ENCODE results near the gene ADGRL1. TPM values are rescaled to one million over a fixed set of nuclear protein-coding genes. Genes with fewer than 3 reads are reported as not detected.
A peak's percentile ranks its signal among the peaks of the same experiment; 100 is the strongest.
"Not testable (repeated sequence)": the region's sequence is repeated elsewhere in the genome, so short reads cannot be mapped to it uniquely, and the experiment has no call there.

Gene ADGRL1
- total RNA-seq = 4.0 TPM

GRCh38 chr19:14205452-14206287 is at the start of gene ADGRL1:
Gene ADGRL1, minus strand, starts transcription at chr19:14206169. Its CDS starts 22,567 bp downstream, at chr19:14183602.
- H3K9me3 ChIP-seq (ENCODE audit: low read depth, low read length) = not testable (repeated sequence)
- peaks cover 14% of the 10 kb centered on the region for H3K27me3 ChIP-seq (ENCODE audit: insufficient read depth, low read length)
- H3K4me3 ChIP-seq (ENCODE audit: low read length) = peak within 1 kb of the TSS; percentile 55
- H3K4me1 ChIP-seq (ENCODE audit: insufficient read depth, low read length) = peaks cover 29% of the 10 kb centered on the region

- H3K4me1 ChIP-seq (ENCODE audit: insufficient read depth, low read length); H3K9me3 ChIP-seq (ENCODE audit: low read depth, low read length); H3K4me3 ChIP-seq (ENCODE audit: low read length); H3K27me3 ChIP-seq (ENCODE audit: insufficient read depth, low read length): not testable (repeated sequence)
Observed at GRCh38 chr19:14255316-14255715, 49.3 kb upstream of the ADGRL1 start.

- H3K4me3 ChIP-seq (ENCODE audit: low read length) = not testable (repeated sequence)
Observed at GRCh38 chr19:14253822-14254599, 48.0 kb upstream of the ADGRL1 start.

GRCh38 chr19:14252136-14252535 is 46.2 kb upstream of the ADGRL1 start:
- not testable (repeated sequence) for H3K27me3 ChIP-seq (ENCODE audit: insufficient read depth, low read length); H3K4me3 ChIP-seq (ENCODE audit: low read length); H3K9me3 ChIP-seq (ENCODE audit: low read depth, low read length)
- peaks cover 12% of the 10 kb centered on the region for H3K4me1 ChIP-seq (ENCODE audit: insufficient read depth, low read length)

More at GRCh38 chr19:14253822-14254599, 48.0 kb upstream of the ADGRL1 start:
- not testable (repeated sequence) for H3K4me1 ChIP-seq (ENCODE audit: insufficient read depth, low read length); H3K27me3 ChIP-seq (ENCODE audit: insufficient read depth, low read length); H3K9me3 ChIP-seq (ENCODE audit: low read depth, low read length)

GRCh38 chr19:14250870-14251269 is 44.9 kb upstream of the ADGRL1 start:
- Histone ChIP-seq H3K9me3 (ENCODE audit: low read depth, low read length) (no peaks in the 10 kb centered on the region), H3K4me1 (ENCODE audit: insufficient read depth, low read length) (peaks cover 12% of the 10 kb centered on the region), H3K4me3 (ENCODE audit: low read length) (no peak overlapping the region), H3K27me3 (ENCODE audit: insufficient read depth, low read length) (no peaks in the 10 kb centered on the region)

GRCh38 chr19:14250315-14250714 is 44.3 kb upstream of the ADGRL1 start:
- not testable (repeated sequence) for H3K27me3 ChIP-seq (ENCODE audit: insufficient read depth, low read length); H3K9me3 ChIP-seq (ENCODE audit: low read depth, low read length); H3K4me3 ChIP-seq (ENCODE audit: low read length)
- H3K4me1 ChIP-seq (ENCODE audit: insufficient read depth, low read length) = peaks cover 12% of the 10 kb centered on the region

GRCh38 chr19:14249891-14250290 is 43.9 kb upstream of the ADGRL1 start:
- not testable (repeated sequence) for H3K4me3 ChIP-seq (ENCODE audit: low read length); H3K9me3 ChIP-seq (ENCODE audit: low read depth, low read length); H3K27me3 ChIP-seq (ENCODE audit: insufficient read depth, low read length)
- peaks cover 12% of the 10 kb centered on the region for H3K4me1 ChIP-seq (ENCODE audit: insufficient read depth, low read length)

- H3K9me3 ChIP-seq (ENCODE audit: low read depth, low read length); H3K27me3 ChIP-seq (ENCODE audit: insufficient read depth, low read length): not testable (repeated sequence)
- H3K4me3 ChIP-seq (ENCODE audit: low read length) = peak overlapping the region; percentile 25
- peaks cover 12% of the 10 kb centered on the region for H3K4me1 ChIP-seq (ENCODE audit: insufficient read depth, low read length)
Observed at GRCh38 chr19:14249012-14249754, 43.2 kb upstream of the ADGRL1 start.

- H3K27me3 ChIP-seq (ENCODE audit: insufficient read depth, low read length) = no peaks in the 10 kb centered on the region
- H3K4me3 ChIP-seq (ENCODE audit: low read length) = peak overlapping the region; percentile 25
- H3K9me3 ChIP-seq (ENCODE audit: low read depth, low read length) = no peaks in the 10 kb centered on the region
- peaks cover 12% of the 10 kb centered on the region for H3K4me1 ChIP-seq (ENCODE audit: insufficient read depth, low read length)
Observed at GRCh38 chr19:14248578-14249011, 42.6 kb upstream of the ADGRL1 start.

GRCh38 chr19:14247548-14248471 is 41.8 kb upstream of the ADGRL1 start:
- peaks cover 12% of the 10 kb centered on the region for H3K4me1 ChIP-seq (ENCODE audit: insufficient read depth, low read length)
- H3K27me3 ChIP-seq (ENCODE audit: insufficient read depth, low read length); H3K9me3 ChIP-seq (ENCODE audit: low read depth, low read length); H3K4me3 ChIP-seq (ENCODE audit: low read length): not testable (repeated sequence)

- H3K4me1 ChIP-seq (ENCODE audit: insufficient read depth, low read length) = peaks cover 12% of the 10 kb centered on the region
- not testable (repeated sequence) for H3K4me3 ChIP-seq (ENCODE audit: low read length); H3K27me3 ChIP-seq (ENCODE audit: insufficient read depth, low read length); H3K9me3 ChIP-seq (ENCODE audit: low read depth, low read length)
Observed at GRCh38 chr19:14247205-14247547, 41.2 kb upstream of the ADGRL1 start.

- not testable (repeated sequence) for H3K9me3 ChIP-seq (ENCODE audit: low read depth, low read length); H3K27me3 ChIP-seq (ENCODE audit: insufficient read depth, low read length); H3K4me1 ChIP-seq (ENCODE audit: insufficient read depth, low read length); H3K4me3 ChIP-seq (ENCODE audit: low read length)
Observed at GRCh38 chr19:14244393-14244792, 38.4 kb upstream of the ADGRL1 start.

GRCh38 chr19:14243718-14244117 is 37.7 kb upstream of the ADGRL1 start:
- H3K9me3 ChIP-seq (ENCODE audit: low read depth, low read length); H3K4me1 ChIP-seq (ENCODE audit: insufficient read depth, low read length); H3K4me3 ChIP-seq (ENCODE audit: low read length); H3K27me3 ChIP-seq (ENCODE audit: insufficient read depth, low read length): not testable (repeated sequence)
